Left ventricle myocardium superior (tissue), 1 donor: ENCODE results near the gene VAV2. TPM values are rescaled to one million over a fixed set of nuclear protein-coding genes. Genes with fewer than 3 reads are reported as not detected.

Experiments used
- total RNA-seq: library from RNA; stranded (reverse); fragmentation: NEBNext Ultra II Directional; extraction: Animal tissue kit (Norgen Biotek cat#: 25700); gene quantifications from one replicate; pipeline ENCODE4 v1.2.1, GENCODE V29; 2021
- donor health status: DM: no; HTN: yes; CAD: no; lungs with severe emphysema.

The VAV2 gene
- total RNA-seq, 1 donor from 2014 or later: 6.1 TPM

Other genes starting within 250 kb of the VAV2 start
- gene BRD3OS, start 33.2 kb upstream of the VAV2 start, total RNA-seq: 4.7 TPM
- gene BRD3, start 75.7 kb upstream of the VAV2 start, total RNA-seq: 28.7 TPM
- gene WDR5, start 143.8 kb upstream of the VAV2 start, total RNA-seq: 19.6 TPM
- 94.3 TPM for gene RNU6ATAC, start 172.2 kb upstream of the VAV2 start, total RNA-seq